Mesodermal cell (in vitro differentiated cells): ENCODE data around the gene PPTC7.
A peak's percentile ranks its signal among the peaks of the same experiment; 100 is the strongest.
"Not testable (repeated sequence)": the region's sequence is repeated elsewhere in the genome, so short reads cannot be mapped to it uniquely, and the experiment has no call there.

Experiments used
- H3K27ac ChIP-seq: 2 replicates; pipeline ENCODE4 v1.7.0; 2013; ENCODE audit warnings: mild to moderate bottlenecking, low read depth, low read length, moderate library complexity; ENCODE audit not compliant: severe bottlenecking
- H3K36me3 ChIP-seq: 2 replicates; pipeline ENCODE4 v1.7.1; 2013; ENCODE audit warnings: mild to moderate bottlenecking, low read length, moderate library complexity; ENCODE audit not compliant: control insufficient read depth, insufficient read depth
- H3K4me1 ChIP-seq: one replicate; pipeline ENCODE4 v1.7.1; 2013; ENCODE audit warnings: mild to moderate bottlenecking, low read length; ENCODE audit not compliant: insufficient read depth, control insufficient read depth, poor library complexity, severe bottlenecking
- H3K4me3 ChIP-seq: 2 replicates; pipeline ENCODE4 v1.7.0; 2013; ENCODE audit warnings: low read length, control low read depth, mild to moderate bottlenecking; ENCODE audit not compliant: insufficient read depth, poor library complexity, severe bottlenecking; ENCODE audit errors: extremely low read depth
- H3K9me3 ChIP-seq: 2 replicates; pipeline ENCODE4 v1.7.1; 2013; ENCODE audit warnings: mild to moderate bottlenecking, low read length, moderate library complexity; ENCODE audit not compliant: control insufficient read depth
- WGBS, 2 experiments: methylation state at CpG; one replicate each; pipeline ENCODE4 v1.1.5; 2013; ENCODE audit warnings: missing lambda C conversion rate in 2 of 2; ENCODE audit not compliant: insufficient coverage in 2 of 2; 5-methylcytosine and 5-hydroxymethylcytosine counted together

Gene PPTC7

GRCh38 chr12:110558945-110559344 lies 24.2 kb downstream of the PPTC7 start:
- H3K4me3 ChIP-seq, H3K27ac ChIP-seq, H3K4me1 ChIP-seq, H3K9me3 ChIP-seq, H3K36me3 ChIP-seq: not testable (repeated sequence)
- WGBS, 2 experiments, result 100% methylated on average over 1 of the region's 2 CpGs; no CpG with 5 or more reads in 1 of the 2 experiments

DNA sequence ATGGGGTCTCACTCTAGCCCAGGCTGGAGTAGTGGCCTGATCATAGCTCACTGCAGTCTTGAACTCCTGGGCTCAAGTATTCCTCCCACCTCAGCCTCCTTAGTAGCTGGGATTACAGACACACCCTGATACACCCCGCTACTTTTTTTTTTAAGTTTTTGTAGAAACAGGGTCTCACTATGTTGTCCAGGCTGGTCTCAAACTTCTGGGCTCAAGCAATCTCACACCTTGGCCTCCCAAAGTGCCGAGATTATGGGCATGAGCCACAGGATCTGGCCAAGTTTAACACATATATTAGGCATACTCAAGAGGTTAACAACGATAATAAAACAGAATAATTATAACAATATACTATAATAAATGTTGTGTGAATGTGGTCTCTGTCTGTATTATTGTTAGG lies 25.8 kb downstream of the PPTC7 start:
- Histone ChIP-seq H3K9me3 (no peaks in the 10 kb centered on the region), H3K27ac (no peak overlapping the region), H3K36me3 (no peaks in the 10 kb centered on the region), H3K4me3 (no peak overlapping the region), H3K4me1 (peaks cover 3% of the 10 kb centered on the region)
- 100% methylated on average over 1 to 2 of the region's 3 CpGs for WGBS, 2 experiments

- Histone ChIP-seq H3K36me3 (peaks cover 3% of the 10 kb centered on the region), H3K4me1 (peaks cover 3% of the 10 kb centered on the region)
- WGBS, 2 experiments, result 90% methylated on average over 10 of the region's 10 CpGs
These were observed 26.4 kb downstream of the PPTC7 start for GRCh38 chr12:110556705-110557104.

GRCh38 chr12:110555577-110556406 lies 27.3 kb downstream of the PPTC7 start:
- Histone ChIP-seq H3K9me3 (no peaks in the 10 kb centered on the region), H3K4me1 (peaks cover 3% of the 10 kb centered on the region), H3K4me3 (no peak overlapping the region), H3K27ac (no peak overlapping the region), H3K36me3 (peaks cover 12% of the 10 kb centered on the region)
- WGBS, 2 experiments, result 90 to 100% methylated on average over 4 of the region's 8 CpGs

More at GRCh38 chr12:110556705-110557104, 26.4 kb downstream of the PPTC7 start:
- no peaks in the 10 kb centered on the region for H3K9me3 ChIP-seq
- H3K27ac ChIP-seq, result no peak overlapping the region
- no peak overlapping the region for H3K4me3 ChIP-seq

- WGBS, 2 experiments, result 86 to 100% methylated on average over 1 of the region's 3 CpGs
- Histone ChIP-seq H3K4me1 (peaks cover 3% of the 10 kb centered on the region), H3K36me3 (peaks cover 19% of the 10 kb centered on the region), H3K4me3 (no peak overlapping the region), H3K27ac (no peak overlapping the region), H3K9me3 (no peaks in the 10 kb centered on the region)
These were observed 28.9 kb downstream of the PPTC7 start for GRCh38 chr12:110554184-110554583.

DNA sequence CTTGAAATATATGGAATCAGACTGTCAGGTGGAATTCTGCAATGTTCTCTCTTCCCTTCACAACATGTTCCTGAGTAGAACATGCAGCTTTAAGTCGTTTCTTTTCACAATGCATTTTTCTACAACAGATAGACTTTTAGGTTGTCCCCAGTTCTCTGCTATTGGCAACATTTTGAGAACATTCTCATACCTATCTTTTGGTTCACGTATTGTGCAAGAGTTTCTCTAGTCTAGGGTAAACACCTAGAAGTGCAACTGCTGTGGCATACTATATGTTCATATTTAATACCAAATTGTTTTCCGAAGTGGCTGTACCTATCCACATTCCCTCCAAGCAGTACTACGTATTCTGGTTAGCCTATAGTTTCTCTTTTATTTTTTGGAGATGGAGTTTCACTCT lies 32.1 kb downstream of the PPTC7 start:
- H3K27ac ChIP-seq, result no peak overlapping the region
- no peak overlapping the region for H3K4me3 ChIP-seq
- H3K4me1 ChIP-seq, result peaks cover 11% of the 10 kb centered on the region
- 88 to 97% methylated on average over 1 to 4 of the region's 4 CpGs for WGBS, 2 experiments
- peaks cover 22% of the 10 kb centered on the region for H3K36me3 ChIP-seq
- H3K9me3 ChIP-seq, result no peaks in the 10 kb centered on the region

DNA sequence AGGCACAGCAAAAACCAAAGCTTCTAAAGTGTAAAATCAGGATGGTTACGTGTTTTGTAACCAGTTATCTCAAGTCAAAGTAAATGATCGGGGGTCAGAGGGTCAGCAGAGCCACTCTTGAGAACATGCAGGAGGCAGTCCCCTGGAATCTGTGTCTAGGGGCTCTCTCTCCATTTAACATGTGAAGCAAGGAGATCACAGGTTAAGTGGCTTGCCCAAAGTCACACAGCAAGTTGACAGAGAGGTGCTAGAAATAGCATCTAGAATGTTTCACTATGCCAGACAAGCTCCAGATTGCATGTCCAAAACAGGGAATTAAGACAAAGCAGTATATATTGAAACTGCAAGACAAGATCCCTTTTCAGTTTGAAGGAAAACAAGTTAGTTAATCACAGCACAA lies 33.4 kb downstream of the PPTC7 start:
- Histone ChIP-seq H3K27ac (no peak overlapping the region), H3K36me3 (peaks cover 24% of the 10 kb centered on the region), H3K4me3 (no peak overlapping the region), H3K9me3 (no peaks in the 10 kb centered on the region), H3K4me1 (peaks cover 9% of the 10 kb centered on the region)
- 100% methylated on average over 2 of the region's 2 CpGs for WGBS, 2 experiments

GRCh38 chr12:110548678-110549077 lies 34.4 kb downstream of the PPTC7 start:
- Histone ChIP-seq H3K4me1 (peaks cover 9% of the 10 kb centered on the region), H3K9me3 (no peaks in the 10 kb centered on the region), H3K27ac (no peak overlapping the region), H3K4me3 (no peak overlapping the region), H3K36me3 (peaks cover 25% of the 10 kb centered on the region)
- 88 to 95% methylated on average over 4 to 5 of the region's 7 CpGs for WGBS, 2 experiments

DNA sequence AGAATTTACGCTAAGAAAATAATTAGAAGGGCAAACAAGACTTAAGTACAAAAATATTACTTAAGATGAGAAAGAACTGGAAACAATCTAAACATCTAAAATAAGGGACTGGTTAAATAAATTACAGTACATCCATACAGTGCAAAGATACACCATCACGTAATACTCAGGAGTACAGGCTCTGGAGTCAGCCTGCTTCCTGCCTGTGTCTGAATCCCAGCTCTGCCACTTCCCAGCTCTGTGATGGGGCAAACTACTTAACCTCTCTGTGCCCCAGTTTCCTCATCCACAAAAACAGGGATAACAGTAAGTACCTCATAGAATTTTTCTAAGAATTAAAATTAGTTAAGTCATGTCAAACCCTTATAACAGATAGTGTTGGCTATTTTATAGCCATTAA lies 36.0 kb downstream of the PPTC7 start:
- H3K27ac ChIP-seq, result no peak overlapping the region
- no peaks in the 10 kb centered on the region for H3K9me3 ChIP-seq
- H3K36me3 ChIP-seq, result peaks cover 34% of the 10 kb centered on the region
- H3K4me1 ChIP-seq, result peaks cover 9% of the 10 kb centered on the region
- H3K4me3 ChIP-seq, result no peak overlapping the region
- 100% methylated on average over 1 of the region's 2 CpGs for WGBS, 2 experiments

DNA sequence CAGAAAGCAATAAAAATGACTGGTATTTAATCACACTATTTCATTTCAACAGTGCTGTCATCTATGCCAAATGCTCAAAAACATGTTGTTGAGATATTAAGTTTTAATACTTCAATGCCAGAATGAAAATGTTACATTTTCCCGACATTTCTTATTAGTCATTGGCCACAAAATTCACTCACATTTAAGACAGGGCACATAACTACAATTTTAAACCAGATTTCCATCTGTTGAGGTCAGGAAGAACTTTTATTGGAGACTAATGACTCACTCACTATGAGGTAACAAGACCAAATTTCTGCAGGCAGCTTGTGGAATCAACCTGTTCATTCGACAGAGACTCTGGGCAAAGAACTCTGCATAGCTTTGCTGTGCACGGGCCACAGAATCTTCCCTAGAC lies 36.8 kb downstream of the PPTC7 start:
- peak overlapping the region; percentile 16 for H3K27ac ChIP-seq
- WGBS, 2 experiments, result 80 to 93% methylated on average over 1 to 2 of the region's 3 CpGs
- H3K4me1 ChIP-seq, result peaks cover 9% of the 10 kb centered on the region
- peaks cover 27% of the 10 kb centered on the region for H3K36me3 ChIP-seq
- H3K9me3 ChIP-seq, result no peaks in the 10 kb centered on the region
- no peak overlapping the region for H3K4me3 ChIP-seq

- peaks cover 22% of the 10 kb centered on the region for H3K36me3 ChIP-seq
- H3K9me3 ChIP-seq, result no peaks in the 10 kb centered on the region
- H3K4me1 ChIP-seq, result peaks cover 9% of the 10 kb centered on the region
- WGBS, 2 experiments, result 96 to 98% methylated on average over 8 of the region's 10 CpGs
- no peak overlapping the region for H3K4me3 ChIP-seq
- peak overlapping the region; percentile 23 for H3K27ac ChIP-seq
These were observed 37.3 kb downstream of the PPTC7 start for GRCh38 chr12:110545812-110546211.
